ENCODE data around the gene CLCF1. TPM values are rescaled to one million over a fixed set of nuclear protein-coding genes. Genes with fewer than 3 reads are reported as not detected.

Gene CLCF1
- total and polyA plus RNA-seq, 2 of the 13 experiments (the other 11 are each of a cell fraction or from before 2014, with no cell fraction given): 0.49 to 0.78 TPM

DNA sequence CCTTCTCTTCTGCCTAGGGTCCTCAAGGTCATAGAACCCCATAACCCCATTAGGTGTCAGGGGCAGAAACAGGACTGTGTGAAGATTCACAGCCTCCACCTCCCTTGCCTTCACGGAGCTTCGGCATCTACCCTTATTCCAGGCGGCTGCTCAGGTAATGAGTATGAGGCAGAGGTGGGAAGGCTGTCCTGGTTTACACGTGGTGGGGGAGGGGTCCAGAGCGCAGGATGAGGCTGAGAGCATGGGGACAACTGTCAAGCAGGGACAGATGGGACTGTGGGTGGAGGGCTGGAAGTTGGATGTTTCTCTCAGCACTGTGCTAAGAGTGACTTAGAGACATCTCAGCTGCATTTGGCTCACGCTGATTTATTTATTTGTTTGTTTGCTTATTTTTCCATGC, 14.1 kb upstream of the CLCF1 start:
- no peak for TF ChIP-seq STAT5B (CRISPR knock-in tag; IDR thresholded peaks at IDR 0.05)
- TF ChIP-seq, protein P1, sequence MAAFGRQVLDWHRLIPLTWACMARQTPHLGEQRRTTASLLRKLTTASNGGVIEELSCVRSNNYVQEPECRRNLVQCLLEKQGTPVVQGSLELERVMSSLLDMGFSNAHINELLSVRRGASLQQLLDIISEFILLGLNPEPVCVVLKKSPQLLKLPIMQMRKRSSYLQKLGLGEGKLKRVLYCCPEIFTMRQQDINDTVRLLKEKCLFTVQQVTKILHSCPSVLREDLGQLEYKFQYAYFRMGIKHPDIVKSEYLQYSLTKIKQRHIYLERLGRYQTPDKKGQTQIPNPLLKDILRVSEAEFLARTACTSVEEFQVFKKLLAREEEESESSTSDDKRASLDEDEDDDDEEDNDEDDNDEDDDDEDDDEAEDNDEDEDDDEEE (CRISPR knock-in tag; IDR thresholded peaks at IDR 0.05): no peak
- TF ChIP-seq REXO4 (CRISPR knock-in tag; IDR thresholded peaks at IDR 0.05; ENCODE audit: borderline replicate concordance): no peak
- POLR2A ChIA-PET: interaction anchor here (2.2 kb wide), 1 partner anchor 14 kb away, joined by 8 read pairs; the partner anchor contains the start of gene PPP1CA
- Histone ChIP-seq H3K9me3 (ENCODE audit: low read length) (no peaks in the 10 kb centered on the region), H3K79me2 (ENCODE audit: insufficient read depth, low read length) (peaks cover 8% of the 10 kb centered on the region), H4K20me1 (ENCODE audit: insufficient read depth, low read length) (no peaks in the 10 kb centered on the region), H3K9ac (ENCODE audit: insufficient read depth, low read depth, low read length) (no peak overlapping the region), H2AFZ (ENCODE audit: low read length) (no peak overlapping the region), H3K27me3 (ENCODE audit: control insufficient read depth in 1 of 2, insufficient read depth in 2 of 2, low read length in 2 of 2) (peaks cover 1 to 20% of the 10 kb centered on the region in 2 experiments; a peak in 3 of 5 replicates), H3K27ac (ENCODE audit: extremely low read length, insufficient read depth, low read length) (no peak overlapping the region), H3K4me3 (replicated peaks in 1 of 3; ENCODE audit: insufficient read depth in 1 of 3, low read depth in 2 of 3, low read length in 3 of 3) (no peak overlapping the region), H3K4me1 (ENCODE audit: insufficient read depth, low read length) (peaks cover 32% of the 10 kb centered on the region), H3K4me2 (ENCODE audit: low read depth, low read length) (no peak overlapping the region), H3K36me3 (replicated peaks in 1 of 2; ENCODE audit: control insufficient read depth in 1 of 2, insufficient read depth in 2 of 2, low read length in 2 of 2) (no peaks in the 10 kb centered on the region)
- DNase-seq (ENCODE audit: low spot score) (no peak), FAIRE-seq (no peak), ATAC-seq (no peak)
- BruUV-seq (replicated peaks): no TSS peak
- in situ Hi-C loops (cut with HindIII; ENCODE audit: extremely low pct_ligation_motif_present, low pct_unique_long_range_greater_than_20kb): loop anchor here (5.0 kb wide), 1 partner anchor 35 kb away; the partner anchor contains the start of gene POLD4
- intact Hi-C loops (cut with micrococcal nuclease; ENCODE audit: unreplicated experiment): loop anchor here (10.0 kb wide), 1 partner anchor 143 kb away; no protein-coding TSS in a partner anchor
- CTCF ChIA-PET (ENCODE audit: low intra/inter-chr PET ratio, low total read pairs): no interaction called here
- 57% methylated on average over 5 of the region's 6 CpGs for WGBS (ENCODE audit: low lambda C conversion rate)

DNA sequence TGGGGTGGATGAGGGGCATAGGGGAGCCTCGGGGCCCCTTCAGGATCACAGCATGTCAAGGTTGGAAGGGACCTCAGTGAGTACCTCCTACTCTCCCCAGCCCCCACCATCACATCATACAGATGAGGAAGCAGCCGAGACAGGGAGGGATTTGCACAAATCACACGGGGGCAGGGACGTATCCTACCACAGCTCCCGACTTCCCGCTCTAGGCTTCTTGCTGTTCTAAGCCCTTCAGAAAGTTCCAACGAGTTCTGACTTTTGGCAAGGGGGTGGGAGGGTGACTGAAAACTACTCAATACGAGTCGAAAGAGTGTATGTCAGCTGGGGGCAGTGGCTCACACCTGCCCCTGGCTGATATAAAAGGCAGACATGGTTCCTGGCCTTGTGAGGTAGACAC, 13.7 kb upstream of the CLCF1 start:
- Histone ChIP-seq H3K27ac (ENCODE audit: extremely low read length, insufficient read depth, low read length) (no peak overlapping the region), H3K36me3 (replicated peaks in 1 of 2; ENCODE audit: control insufficient read depth in 1 of 2, insufficient read depth in 2 of 2, low read length in 2 of 2) (no peaks in the 10 kb centered on the region), H3K4me3 (replicated peaks in 1 of 3; ENCODE audit: insufficient read depth in 1 of 3, low read depth in 2 of 3, low read length in 3 of 3) (no peak overlapping the region), H2AFZ (ENCODE audit: low read length) (no peak overlapping the region), H4K20me1 (ENCODE audit: insufficient read depth, low read length) (no peaks in the 10 kb centered on the region), H3K4me1 (ENCODE audit: insufficient read depth, low read length) (peaks cover 33% of the 10 kb centered on the region), H3K27me3 (ENCODE audit: control insufficient read depth in 1 of 2, insufficient read depth in 2 of 2, low read length in 2 of 2) (peaks cover 1 to 23% of the 10 kb centered on the region in 2 experiments; a peak in 3 of 5 replicates), H3K4me2 (ENCODE audit: low read depth, low read length) (no peak overlapping the region), H3K9ac (ENCODE audit: insufficient read depth, low read depth, low read length) (no peak overlapping the region), H3K79me2 (ENCODE audit: insufficient read depth, low read length) (peaks cover 4% of the 10 kb centered on the region), H3K9me3 (ENCODE audit: low read length) (no peaks in the 10 kb centered on the region)
- no TSS peak for BruUV-seq (replicated peaks)
- TF ChIP-seq ZNF7 (CRISPR knock-in tag; IDR thresholded peaks at IDR 0.05) (0 out of 2 replicates have a peak, but pooled peaks have one; percentile 43), POLR2A (IDR thresholded peaks at IDR 0.05; ENCODE audit: insufficient read depth in 1 of 2, low read depth in 2 of 2, low read length in 2 of 2) (no peak)
- intact Hi-C loops (cut with micrococcal nuclease; ENCODE audit: unreplicated experiment) (loop anchor here (10.0 kb wide), 1 partner anchor 142 kb away; no protein-coding TSS in a partner anchor), in situ Hi-C loops (cut with HindIII; ENCODE audit: extremely low pct_ligation_motif_present, low pct_unique_long_range_greater_than_20kb) (loop anchor here (5.0 kb wide), 1 partner anchor 35 kb away; the partner anchor contains the start of gene POLD4)
- no peak for FAIRE-seq
- ChIA-PET CTCF (ENCODE audit: low intra/inter-chr PET ratio, low total read pairs) (no interaction called here), POLR2A (interaction anchor here (2.2 to 18.5 kb wide), 2 partner anchors 14 to 33 kb away, joined by 8 to 365 read pairs; partner anchors contain the start of genes POLD4 and PPP1CA)
- ATAC-seq: no peak
- WGBS (ENCODE audit: low lambda C conversion rate): 12% methylated on average over 8 of the region's 9 CpGs
- DNase-seq (ENCODE audit: low spot score): no peak

Measured in HepG2 (cell line).